Measurements from ENCODE around the gene THBS1. TPM values are rescaled to one million over a fixed set of nuclear protein-coding genes. Genes with fewer than 3 reads are reported as not detected.

THBS1 gene
- total RNA-seq, 6 experiments from 2014 or later = 7,606 to 9,130 (median 7,816) TPM

DNA sequence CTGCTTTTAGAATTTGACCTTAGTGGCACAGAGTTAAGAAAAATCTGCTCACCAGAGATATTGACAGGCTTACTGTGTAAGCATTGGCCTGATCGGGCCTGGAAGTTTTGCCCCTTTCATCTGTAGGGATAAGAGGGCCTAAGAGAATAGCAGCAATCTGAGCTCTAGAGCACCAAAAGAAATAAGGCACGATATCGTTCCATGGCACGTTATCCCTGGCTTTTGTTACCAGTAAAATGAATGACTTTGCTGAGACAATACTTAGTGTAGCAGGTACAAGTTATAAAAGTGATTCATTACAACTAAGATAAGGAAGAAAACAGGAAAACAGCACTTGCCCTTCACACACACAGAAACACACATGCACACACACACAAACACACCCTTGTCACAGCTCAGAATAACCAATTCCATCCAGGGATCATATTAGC lies 5.0 kb downstream of the THBS1 start:
- TF ChIP-seq, protein P1, sequence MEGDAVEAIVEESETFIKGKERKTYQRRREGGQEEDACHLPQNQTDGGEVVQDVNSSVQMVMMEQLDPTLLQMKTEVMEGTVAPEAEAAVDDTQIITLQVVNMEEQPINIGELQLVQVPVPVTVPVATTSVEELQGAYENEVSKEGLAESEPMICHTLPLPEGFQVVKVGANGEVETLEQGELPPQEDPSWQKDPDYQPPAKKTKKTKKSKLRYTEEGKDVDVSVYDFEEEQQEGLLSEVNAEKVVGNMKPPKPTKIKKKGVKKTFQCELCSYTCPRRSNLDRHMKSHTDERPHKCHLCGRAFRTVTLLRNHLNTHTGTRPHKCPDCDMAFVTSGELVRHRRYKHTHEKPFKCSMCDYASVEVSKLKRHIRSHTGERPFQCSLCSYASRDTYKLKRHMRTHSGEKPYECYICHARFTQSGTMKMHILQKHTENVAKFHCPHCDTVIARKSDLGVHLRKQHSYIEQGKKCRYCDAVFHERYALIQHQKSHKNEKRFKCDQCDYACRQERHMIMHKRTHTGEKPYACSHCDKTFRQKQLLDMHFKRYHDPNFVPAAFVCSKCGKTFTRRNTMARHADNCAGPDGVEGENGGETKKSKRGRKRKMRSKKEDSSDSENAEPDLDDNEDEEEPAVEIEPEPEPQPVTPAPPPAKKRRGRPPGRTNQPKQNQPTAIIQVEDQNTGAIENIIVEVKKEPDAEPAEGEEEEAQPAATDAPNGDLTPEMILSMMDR (IDR thresholded peaks at IDR 0.05) = no peak
- Mint-ChIP-seq H3K4me3 (peak overlapping the region; percentile 90), H3K4me1 (ENCODE audit: low read depth) (peaks cover 64% of the 10 kb centered on the region), H3K9me3 (peaks cover 73% of the 10 kb centered on the region), H3K36me3 (ENCODE audit: low read depth) (peaks cover 98% of the 10 kb centered on the region), H3K27ac (peak overlapping the region; percentile 86), H3K27me3 (ENCODE audit: insufficient read depth) (peaks cover 89% of the 10 kb centered on the region)
- no peak for DNase-seq

GRCh38 chr15:39586387-39587095 lies 5.7 kb downstream of the THBS1 start:
- Mint-ChIP-seq H3K9me3 (peaks cover 79% of the 10 kb centered on the region), H3K27me3 (ENCODE audit: insufficient read depth) (peaks cover 90% of the 10 kb centered on the region), H3K4me1 (ENCODE audit: low read depth) (peaks cover 70% of the 10 kb centered on the region), H3K27ac (peak overlapping the region; percentile 86), H3K36me3 (ENCODE audit: low read depth) (peaks cover 100% of the 10 kb centered on the region), H3K4me3 (peak overlapping the region; percentile 90)
- DNase-seq = peak; percentile 93
- TF ChIP-seq, protein P1 (IDR thresholded peaks at IDR 0.05) = no peak

DNA sequence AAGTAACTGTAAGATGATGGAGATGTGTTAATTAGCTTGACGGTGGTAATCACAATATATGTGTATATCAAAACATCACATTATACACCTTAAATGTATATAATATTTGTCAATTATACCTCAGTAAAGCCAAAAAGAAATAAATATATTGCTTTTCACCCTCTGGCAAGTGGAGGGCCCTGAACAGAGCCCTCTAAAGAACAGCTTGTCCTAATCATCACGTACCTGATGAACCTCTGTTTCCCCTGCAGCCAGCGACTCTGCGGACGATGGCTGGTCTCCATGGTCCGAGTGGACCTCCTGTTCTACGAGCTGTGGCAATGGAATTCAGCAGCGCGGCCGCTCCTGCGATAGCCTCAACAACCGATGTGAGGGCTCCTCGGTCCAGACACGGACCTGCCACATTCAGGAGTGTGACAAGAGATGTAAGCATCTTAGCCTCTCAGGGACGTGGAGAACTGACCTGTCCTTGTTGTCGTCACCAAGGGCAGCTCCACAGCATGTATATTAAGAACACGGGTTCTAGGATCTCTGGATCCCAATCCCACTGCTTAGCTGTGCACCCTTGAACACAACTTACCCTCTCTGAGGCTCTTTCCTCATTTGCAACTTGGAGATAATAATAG lies 6.3 kb downstream of the THBS1 start:
- H3K27me3 Mint-ChIP-seq (ENCODE audit: insufficient read depth) = peaks cover 90% of the 10 kb centered on the region
- H3K4me3 Mint-ChIP-seq = peak overlapping the region; percentile 90
- peaks cover 76% of the 10 kb centered on the region for H3K4me1 Mint-ChIP-seq (ENCODE audit: low read depth)
- peaks cover 98% of the 10 kb centered on the region for H3K36me3 Mint-ChIP-seq (ENCODE audit: low read depth)
- H3K27ac Mint-ChIP-seq = peak overlapping the region; percentile 86
- DNase-seq = peak; percentile 82
- TF ChIP-seq, protein P1 (IDR thresholded peaks at IDR 0.05) = no peak
- peaks cover 82% of the 10 kb centered on the region for H3K9me3 Mint-ChIP-seq

DNA sequence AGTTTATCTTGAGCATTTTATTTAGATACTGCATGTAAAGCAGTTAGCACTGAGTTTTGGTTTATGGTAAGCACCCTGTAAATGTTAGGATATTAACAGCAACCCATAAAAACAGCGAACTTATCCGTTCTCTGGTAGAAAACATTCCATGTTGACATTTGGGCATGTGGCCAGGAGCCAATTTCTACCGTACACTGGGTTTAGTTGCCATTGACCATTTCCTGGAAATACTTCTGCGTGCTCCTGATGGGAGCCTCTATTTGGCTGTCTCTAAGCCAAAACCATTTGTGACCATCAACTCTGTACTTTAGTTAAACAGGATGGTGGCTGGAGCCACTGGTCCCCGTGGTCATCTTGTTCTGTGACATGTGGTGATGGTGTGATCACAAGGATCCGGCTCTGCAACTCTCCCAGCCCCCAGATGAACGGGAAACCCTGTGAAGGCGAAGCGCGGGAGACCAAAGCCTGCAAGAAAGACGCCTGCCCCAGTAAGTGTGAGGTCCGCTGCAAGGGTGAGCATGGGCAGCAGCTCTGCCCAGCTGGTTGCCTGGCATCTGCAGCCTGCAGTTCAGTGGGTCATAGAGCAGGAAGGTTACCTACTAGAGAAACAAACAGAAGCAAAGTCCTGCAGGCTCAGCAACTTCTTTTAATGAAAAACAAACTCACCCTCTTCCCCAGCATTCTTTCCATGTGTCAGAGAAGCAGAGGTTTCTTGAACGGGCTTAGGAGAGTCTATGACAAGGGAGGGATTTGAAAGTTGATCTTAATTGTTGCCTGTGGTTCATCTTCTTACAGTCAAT lies 7.1 kb downstream of the THBS1 start:
- Mint-ChIP-seq H3K27ac (peak overlapping the region; percentile 86), H3K4me1 (ENCODE audit: low read depth) (peaks cover 83% of the 10 kb centered on the region), H3K4me3 (peak overlapping the region; percentile 90), H3K9me3 (peaks cover 87% of the 10 kb centered on the region), H3K27me3 (ENCODE audit: insufficient read depth) (peaks cover 93% of the 10 kb centered on the region), H3K36me3 (ENCODE audit: low read depth) (peaks cover 98% of the 10 kb centered on the region)
- TF ChIP-seq, protein P1 (IDR thresholded peaks at IDR 0.05) = no peak
- DNase-seq = peak; percentile 76

DNA sequence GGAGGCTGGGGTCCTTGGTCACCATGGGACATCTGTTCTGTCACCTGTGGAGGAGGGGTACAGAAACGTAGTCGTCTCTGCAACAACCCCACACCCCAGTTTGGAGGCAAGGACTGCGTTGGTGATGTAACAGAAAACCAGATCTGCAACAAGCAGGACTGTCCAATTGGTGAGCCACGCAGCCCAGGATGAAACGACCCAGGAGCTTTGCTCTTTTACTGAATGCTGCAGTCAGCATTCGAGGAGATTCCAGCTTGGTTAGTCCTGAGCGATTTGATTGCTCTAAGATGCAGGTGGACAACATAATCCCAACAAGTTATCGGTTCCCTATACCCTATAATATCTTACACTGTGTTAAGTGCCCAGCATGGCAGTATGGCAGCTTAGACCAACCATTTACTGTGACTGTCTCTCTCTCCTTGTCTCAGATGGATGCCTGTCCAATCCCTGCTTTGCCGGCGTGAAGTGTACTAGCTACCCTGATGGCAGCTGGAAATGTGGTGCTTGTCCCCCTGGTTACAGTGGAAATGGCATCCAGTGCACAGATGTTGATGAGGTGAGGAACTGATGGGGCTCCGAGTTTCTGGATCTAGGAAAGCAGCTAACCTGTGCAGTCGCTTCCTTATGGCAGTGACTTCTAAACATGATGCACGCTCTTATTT lies 7.8 kb downstream of the THBS1 start:
- H3K4me3 Mint-ChIP-seq = peak overlapping the region; percentile 90
- H3K27ac Mint-ChIP-seq = peak overlapping the region; percentile 86
- H3K27me3 Mint-ChIP-seq (ENCODE audit: insufficient read depth) = peaks cover 97% of the 10 kb centered on the region

More for the DNA sequence above, 7.8 kb downstream of the THBS1 start:
- Mint-ChIP-seq H3K4me1 (ENCODE audit: low read depth) (peaks cover 91% of the 10 kb centered on the region), H3K9me3 (peaks cover 94% of the 10 kb centered on the region), H3K36me3 (ENCODE audit: low read depth) (peaks cover 98% of the 10 kb centered on the region)
- DNase-seq = peak; percentile 68
- TF ChIP-seq, protein P1 (IDR thresholded peaks at IDR 0.05) = no peak

All from HFFc6 (cell line).